ENCODE measurements around the gene KCNQ5. TPM values are rescaled to one million over a fixed set of nuclear protein-coding genes. Genes with fewer than 3 reads are reported as not detected.

KCNQ5 gene
- total and polyA plus RNA-seq, 8 donors: 1.7 to 4.5 (median 2.5) TPM

DNA sequence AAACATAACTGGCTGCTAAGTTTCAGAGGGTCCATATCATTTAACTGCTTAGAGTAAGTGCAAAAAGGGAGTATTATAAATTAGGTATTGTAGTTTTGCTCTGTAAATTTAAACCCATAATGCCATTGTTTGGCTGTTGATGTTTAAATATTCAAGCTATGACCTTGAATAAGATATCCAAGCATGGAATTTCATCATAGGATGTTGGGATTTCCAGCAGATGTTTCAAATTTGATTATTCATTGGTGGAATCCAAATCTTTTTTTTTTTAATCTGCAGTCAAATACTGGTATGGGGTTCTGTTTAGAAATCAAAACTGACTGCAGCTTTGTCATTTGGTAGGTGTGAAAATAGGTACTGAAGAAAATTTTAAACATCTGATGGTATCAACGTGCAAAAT lies 442.4 kb downstream of the KCNQ5 start:
- H3K9me3 ChIP-seq: no peaks in the 10 kb centered on the region
- ATAC-seq (no peak), DNase-seq (no peak)
- no peak overlapping the region for H3K27ac ChIP-seq
- H3K4me1 ChIP-seq: peaks cover 0 to 7% of the 10 kb centered on the region in 2 donors
- H3K4me3 ChIP-seq: no peak overlapping the region
- no peaks in the 10 kb centered on the region for H3K36me3 ChIP-seq
- intact Hi-C loops (cut with DNase I): no loop called here
- H3K27me3 ChIP-seq: no peaks in the 10 kb centered on the region
- TF ChIP-seq, protein P1, sequence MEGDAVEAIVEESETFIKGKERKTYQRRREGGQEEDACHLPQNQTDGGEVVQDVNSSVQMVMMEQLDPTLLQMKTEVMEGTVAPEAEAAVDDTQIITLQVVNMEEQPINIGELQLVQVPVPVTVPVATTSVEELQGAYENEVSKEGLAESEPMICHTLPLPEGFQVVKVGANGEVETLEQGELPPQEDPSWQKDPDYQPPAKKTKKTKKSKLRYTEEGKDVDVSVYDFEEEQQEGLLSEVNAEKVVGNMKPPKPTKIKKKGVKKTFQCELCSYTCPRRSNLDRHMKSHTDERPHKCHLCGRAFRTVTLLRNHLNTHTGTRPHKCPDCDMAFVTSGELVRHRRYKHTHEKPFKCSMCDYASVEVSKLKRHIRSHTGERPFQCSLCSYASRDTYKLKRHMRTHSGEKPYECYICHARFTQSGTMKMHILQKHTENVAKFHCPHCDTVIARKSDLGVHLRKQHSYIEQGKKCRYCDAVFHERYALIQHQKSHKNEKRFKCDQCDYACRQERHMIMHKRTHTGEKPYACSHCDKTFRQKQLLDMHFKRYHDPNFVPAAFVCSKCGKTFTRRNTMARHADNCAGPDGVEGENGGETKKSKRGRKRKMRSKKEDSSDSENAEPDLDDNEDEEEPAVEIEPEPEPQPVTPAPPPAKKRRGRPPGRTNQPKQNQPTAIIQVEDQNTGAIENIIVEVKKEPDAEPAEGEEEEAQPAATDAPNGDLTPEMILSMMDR (IDR thresholded peaks at IDR 0.05): no peak

DNA sequence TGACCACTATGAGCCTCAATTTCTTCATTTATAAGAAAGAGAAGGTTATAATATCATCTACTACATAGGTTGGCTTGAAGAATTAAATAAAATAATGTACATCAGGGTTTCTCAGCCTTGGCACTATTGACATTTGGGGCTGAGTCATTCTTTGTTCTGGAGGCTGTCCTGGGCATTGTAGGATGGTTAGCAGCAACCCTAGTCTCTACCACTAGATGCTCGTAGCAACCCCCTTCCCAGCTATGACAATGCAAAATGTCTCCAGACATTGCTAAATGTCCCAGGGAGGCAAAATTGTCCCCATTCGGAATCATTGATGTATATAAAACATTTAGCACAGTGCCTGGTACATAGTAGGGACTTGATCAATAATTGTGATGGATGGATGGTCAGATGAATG lies 451.4 kb downstream of the KCNQ5 start:
- Histone ChIP-seq H3K4me1 (no peaks in the 10 kb centered on the region), H3K9me3 (no peaks in the 10 kb centered on the region), H3K27me3 (no peaks in the 10 kb centered on the region), H3K4me3 (no peak overlapping the region), H3K36me3 (no peaks in the 10 kb centered on the region), H3K27ac (no peak overlapping the region)
- TF ChIP-seq, protein P1 (IDR thresholded peaks at IDR 0.05): no peak
- intact Hi-C loops (cut with DNase I): no loop called here
- ATAC-seq (no peak), DNase-seq (no peak)

DNA sequence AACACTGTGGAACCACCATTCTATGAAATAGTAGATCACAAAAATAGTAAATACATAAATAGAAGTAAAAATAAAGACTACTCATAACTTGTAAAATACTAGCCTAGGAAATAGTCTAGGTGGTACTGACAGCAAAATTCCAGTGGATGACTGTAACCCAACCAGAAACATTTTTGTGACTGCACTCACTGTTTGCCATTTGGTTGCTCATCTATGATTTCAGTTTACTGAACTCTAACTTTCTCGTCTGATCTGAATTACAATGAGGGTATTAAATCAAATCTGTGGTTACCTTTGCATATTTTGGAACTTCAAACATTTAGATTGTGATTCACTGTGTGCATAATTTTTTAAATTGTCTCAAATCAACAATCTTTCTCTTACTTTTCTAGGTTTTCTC lies 452.3 kb downstream of the KCNQ5 start:
- Histone ChIP-seq H3K4me1 (no peaks in the 10 kb centered on the region), H3K9me3 (no peaks in the 10 kb centered on the region), H3K4me3 (no peak overlapping the region), H3K27ac (no peak overlapping the region), H3K27me3 (no peaks in the 10 kb centered on the region), H3K36me3 (no peaks in the 10 kb centered on the region)
- TF ChIP-seq, protein P1 (IDR thresholded peaks at IDR 0.05): no peak
- ATAC-seq: no peak
- no peak for DNase-seq
- intact Hi-C loops (cut with DNase I): no loop called here

DNA sequence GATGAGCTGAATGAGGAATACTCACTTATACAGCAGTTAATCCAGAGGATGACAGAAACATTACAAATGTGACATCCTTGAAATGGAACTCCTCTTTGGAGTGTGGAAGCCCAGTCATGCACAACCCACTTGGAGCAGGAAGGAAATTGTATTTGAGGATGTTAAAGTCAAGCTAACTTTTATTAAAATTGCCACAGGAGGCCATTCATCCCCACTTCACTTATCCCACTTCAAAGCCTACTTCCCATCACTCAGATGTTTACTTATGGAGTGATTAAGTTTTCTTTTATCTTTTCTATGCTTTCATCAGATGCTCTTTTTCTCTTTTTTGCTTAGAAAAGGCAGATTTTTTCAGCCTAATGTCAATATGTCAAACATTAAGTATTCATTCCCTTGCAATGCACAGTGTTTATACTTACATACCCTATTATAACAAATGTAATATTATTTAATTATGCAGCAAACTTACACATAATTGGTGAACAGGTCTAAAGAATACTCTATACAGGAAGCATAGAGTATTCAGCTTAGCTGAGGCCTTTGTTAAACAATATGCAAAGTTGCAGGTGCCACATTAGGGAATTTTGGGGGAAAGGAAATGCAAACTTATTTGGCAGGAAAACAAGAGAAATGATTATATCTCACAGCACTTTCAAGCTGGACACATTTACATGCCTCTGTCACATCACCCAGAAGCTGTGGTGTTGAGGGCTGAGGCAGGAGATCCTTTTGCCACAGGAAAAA lies 454.5 kb downstream of the KCNQ5 start:
- no peak for ATAC-seq

DNA sequence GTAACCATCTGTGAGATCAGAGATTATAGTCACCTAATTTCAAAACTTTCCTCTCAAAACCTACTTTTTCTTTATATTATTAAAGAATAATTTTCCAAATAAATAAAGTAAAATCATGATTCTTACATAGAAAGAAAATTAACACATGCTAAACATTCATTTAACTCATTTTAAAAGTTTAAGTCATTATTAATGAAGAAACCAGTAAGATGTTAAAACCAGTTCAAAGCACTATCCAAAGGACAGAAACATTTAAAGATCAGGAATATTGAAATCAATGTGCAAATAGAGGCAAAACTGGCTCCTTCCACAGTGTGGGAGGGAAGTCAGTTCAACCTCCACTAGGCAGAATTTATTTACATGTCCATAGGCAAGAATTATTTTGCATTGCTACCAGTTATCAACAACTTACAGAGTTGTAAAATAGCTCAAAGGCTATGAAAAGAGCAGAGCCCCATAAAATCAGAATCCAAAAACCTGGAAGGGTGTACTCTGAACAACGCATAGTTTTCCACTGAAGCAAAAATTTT lies 456.5 kb downstream of the KCNQ5 start:
- Histone ChIP-seq H3K27me3 (no peaks in the 10 kb centered on the region), H3K4me1 (no peaks in the 10 kb centered on the region), H3K27ac (no peak overlapping the region), H3K9me3 (no peaks in the 10 kb centered on the region), H3K4me3 (no peak overlapping the region), H3K36me3 (no peaks in the 10 kb centered on the region)
- DNase-seq (no peak), ATAC-seq (no peak)
- TF ChIP-seq, protein P1 (IDR thresholded peaks at IDR 0.05): no peak
- intact Hi-C loops (cut with DNase I): no loop called here

More for the DNA sequence above, 454.5 kb downstream of the KCNQ5 start:
- Histone ChIP-seq H3K4me3 (no peak overlapping the region), H3K27ac (no peak overlapping the region), H3K36me3 (no peaks in the 10 kb centered on the region), H3K9me3 (no peaks in the 10 kb centered on the region), H3K27me3 (no peaks in the 10 kb centered on the region), H3K4me1 (no peaks in the 10 kb centered on the region)
- DNase-seq: no peak
- TF ChIP-seq, protein P1 (IDR thresholded peaks at IDR 0.05): no peak
- intact Hi-C loops (cut with DNase I): no loop called here

Measured in left lung (tissue), 10 donors.